ENCODE data around the gene SCNN1G. TPM values are rescaled to one million over a fixed set of nuclear protein-coding genes. Genes with fewer than 3 reads are reported as not detected.

Gene SCNN1G
- total RNA-seq, 2 experiments from 2014 or later, result not detected

GRCh38 chr16:23160574-23160973 is 22.0 kb upstream of the SCNN1G start:
- H3K36me3 ChIP-seq (ENCODE audit: insufficient read depth, low read length), result no peaks in the 10 kb centered on the region
- TF ChIP-seq CTCF (conservative IDR thresholded peaks at IDR 0.05; ENCODE audit: low read length) (no peak), EZH2phosphoT487 (IDR thresholded peaks at IDR 0.05; ENCODE audit: borderline replicate concordance, low read depth, low read length) (no peak)
- intact Hi-C loops (cut with micrococcal nuclease; ENCODE audit: unreplicated experiment), result no loop called here
- H3K4me1 ChIP-seq (ENCODE audit: insufficient read depth, low read length, poor library complexity, severe bottlenecking), result peaks cover 21% of the 10 kb centered on the region
- H2AFZ ChIP-seq (ENCODE audit: low read length), result no peak overlapping the region
- no peaks in the 10 kb centered on the region for H3K9me2 ChIP-seq (ENCODE audit: insufficient read depth, low read length)
- CTCF ChIA-PET (ENCODE audit: unreplicated experiment), result no interaction called here
- DNase-seq (ENCODE audit: low spot score), result no peak
- H3K4me2 ChIP-seq (ENCODE audit: low read length), result no peak overlapping the region
- H3K4me3 ChIP-seq (ENCODE audit: low read depth, low read length, poor library complexity, severe bottlenecking), result no peak overlapping the region
- POLR2A ChIA-PET, result no interaction called here
- H3K79me2 ChIP-seq (ENCODE audit: insufficient read depth, low read depth, low read length), result no peaks in the 10 kb centered on the region
- H4K20me1 ChIP-seq (ENCODE audit: insufficient read depth, low read length), result no peaks in the 10 kb centered on the region
- H3K9me3 ChIP-seq (ENCODE audit: low read length), result no peaks in the 10 kb centered on the region
- H3K27ac ChIP-seq (ENCODE audit: low read depth, low read length, poor library complexity, severe bottlenecking), result no peak overlapping the region
- no TSS peak for BruUV-seq (replicated peaks)

GRCh38 chr16:23163921-23164320 is 18.6 kb upstream of the SCNN1G start:
- no peak overlapping the region for H3K27ac ChIP-seq (ENCODE audit: low read depth, low read length, poor library complexity, severe bottlenecking)
- peaks cover 12% of the 10 kb centered on the region for H3K4me1 ChIP-seq (ENCODE audit: insufficient read depth, low read length, poor library complexity, severe bottlenecking)
- no peaks in the 10 kb centered on the region for H3K9me3 ChIP-seq (ENCODE audit: low read length)
- no TSS peak for BruUV-seq (replicated peaks)
- no peaks in the 10 kb centered on the region for H3K9me2 ChIP-seq (ENCODE audit: insufficient read depth, low read length)
- H3K36me3 ChIP-seq (ENCODE audit: insufficient read depth, low read length), result no peaks in the 10 kb centered on the region
- DNase-seq (ENCODE audit: low spot score), result no peak
- no peaks in the 10 kb centered on the region for H3K79me2 ChIP-seq (ENCODE audit: insufficient read depth, low read depth, low read length)
- no peak overlapping the region for H3K4me2 ChIP-seq (ENCODE audit: low read length)
- H2AFZ ChIP-seq (ENCODE audit: low read length), result no peak overlapping the region
- POLR2A ChIA-PET, result no interaction called here
- no peaks in the 10 kb centered on the region for H4K20me1 ChIP-seq (ENCODE audit: insufficient read depth, low read length)
- H3K4me3 ChIP-seq (ENCODE audit: low read depth, low read length, poor library complexity, severe bottlenecking), result no peak overlapping the region
- TF ChIP-seq CTCF (conservative IDR thresholded peaks at IDR 0.05; ENCODE audit: low read length), result no peak
- intact Hi-C loops (cut with micrococcal nuclease; ENCODE audit: unreplicated experiment), result no loop called here
- CTCF ChIA-PET (ENCODE audit: unreplicated experiment), result no interaction called here

GRCh38 chr16:23164736-23165135 is 17.8 kb upstream of the SCNN1G start:
- TF ChIP-seq CTCF (conservative IDR thresholded peaks at IDR 0.05; ENCODE audit: low read length) (no peak), EZH2phosphoT487 (IDR thresholded peaks at IDR 0.05; ENCODE audit: borderline replicate concordance, low read depth, low read length) (no peak)
- Histone ChIP-seq H3K4me2 (ENCODE audit: low read length) (no peak overlapping the region), H4K20me1 (ENCODE audit: insufficient read depth, low read length) (no peaks in the 10 kb centered on the region), H3K36me3 (ENCODE audit: insufficient read depth, low read length) (no peaks in the 10 kb centered on the region), H3K9me2 (ENCODE audit: insufficient read depth, low read length) (no peaks in the 10 kb centered on the region), H3K79me2 (ENCODE audit: insufficient read depth, low read depth, low read length) (no peaks in the 10 kb centered on the region), H3K27ac (ENCODE audit: low read depth, low read length, poor library complexity, severe bottlenecking) (no peak overlapping the region), H3K9me3 (ENCODE audit: low read length) (no peaks in the 10 kb centered on the region), H3K4me1 (ENCODE audit: insufficient read depth, low read length, poor library complexity, severe bottlenecking) (peaks cover 12% of the 10 kb centered on the region), H3K4me3 (ENCODE audit: low read depth, low read length, poor library complexity, severe bottlenecking) (no peak overlapping the region), H2AFZ (ENCODE audit: low read length) (no peak overlapping the region)
- ChIA-PET POLR2A (interaction anchor here (0.6 kb wide), 1 partner anchor 341 kb away, joined by 3 read pairs; no protein-coding TSS in a partner anchor), CTCF (ENCODE audit: unreplicated experiment) (no interaction called here)
- intact Hi-C loops (cut with micrococcal nuclease; ENCODE audit: unreplicated experiment), result no loop called here
- DNase-seq (ENCODE audit: low spot score), result no peak
- no TSS peak for BruUV-seq (replicated peaks)

All from OCI-LY7 (cell line).